Measurements from ENCODE around the gene C1QTNF6. TPM values are rescaled to one million over a fixed set of nuclear protein-coding genes. Genes with fewer than 3 reads are reported as not detected.

Gene C1QTNF6
- total RNA-seq, 2 donors from 2014 or later = 9.3 to 16.7 TPM

DNA sequence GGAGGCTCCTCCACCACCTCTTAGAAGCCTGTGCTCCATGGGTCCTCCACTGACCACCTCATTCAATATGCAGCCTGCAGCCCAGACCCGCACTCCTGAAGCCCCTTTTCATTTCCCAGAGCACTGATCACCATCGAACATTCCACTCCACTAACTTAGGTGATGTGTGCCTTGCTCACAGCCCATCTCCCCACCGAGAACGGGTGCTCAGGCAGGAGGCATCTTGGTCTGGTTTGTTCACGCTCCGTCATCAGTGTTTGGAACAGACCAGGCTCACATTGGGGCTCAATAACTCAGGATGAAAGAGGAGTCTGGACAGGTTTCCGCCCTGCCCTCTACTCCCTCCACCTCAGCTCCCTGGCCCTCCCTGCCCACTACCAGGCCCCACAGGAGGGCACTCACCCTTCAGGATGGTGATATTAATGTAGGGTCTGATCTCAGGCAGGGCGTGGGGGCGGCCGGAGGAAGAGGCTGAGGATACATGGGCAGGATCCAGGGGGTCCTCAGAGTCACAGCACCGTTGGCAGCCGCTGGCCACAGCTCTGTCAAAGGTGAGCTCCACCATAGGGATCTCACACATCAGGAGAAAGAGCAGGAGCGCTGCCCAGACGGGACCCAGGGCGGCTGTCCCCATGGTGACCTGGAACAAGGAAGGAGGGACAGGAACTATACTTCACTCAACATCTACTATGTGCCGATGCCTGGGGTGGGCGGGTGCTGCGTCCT lies 3.1 kb downstream of the C1QTNF6 start:
- H3K9ac ChIP-seq (ENCODE audit: low read depth in 2 of 2, low read length in 2 of 2) = no peak overlapping the region
- no peak for DNase-seq
- H3K4me1 ChIP-seq = peaks cover 16% of the 10 kb centered on the region
- intact Hi-C loops (cut with DNase I) = no loop called here
- H3K27me3 ChIP-seq = no peaks in the 10 kb centered on the region
- H3K4me3 ChIP-seq = no peak overlapping the region
- no peak overlapping the region for H3K27ac ChIP-seq
- TF ChIP-seq, protein P1, sequence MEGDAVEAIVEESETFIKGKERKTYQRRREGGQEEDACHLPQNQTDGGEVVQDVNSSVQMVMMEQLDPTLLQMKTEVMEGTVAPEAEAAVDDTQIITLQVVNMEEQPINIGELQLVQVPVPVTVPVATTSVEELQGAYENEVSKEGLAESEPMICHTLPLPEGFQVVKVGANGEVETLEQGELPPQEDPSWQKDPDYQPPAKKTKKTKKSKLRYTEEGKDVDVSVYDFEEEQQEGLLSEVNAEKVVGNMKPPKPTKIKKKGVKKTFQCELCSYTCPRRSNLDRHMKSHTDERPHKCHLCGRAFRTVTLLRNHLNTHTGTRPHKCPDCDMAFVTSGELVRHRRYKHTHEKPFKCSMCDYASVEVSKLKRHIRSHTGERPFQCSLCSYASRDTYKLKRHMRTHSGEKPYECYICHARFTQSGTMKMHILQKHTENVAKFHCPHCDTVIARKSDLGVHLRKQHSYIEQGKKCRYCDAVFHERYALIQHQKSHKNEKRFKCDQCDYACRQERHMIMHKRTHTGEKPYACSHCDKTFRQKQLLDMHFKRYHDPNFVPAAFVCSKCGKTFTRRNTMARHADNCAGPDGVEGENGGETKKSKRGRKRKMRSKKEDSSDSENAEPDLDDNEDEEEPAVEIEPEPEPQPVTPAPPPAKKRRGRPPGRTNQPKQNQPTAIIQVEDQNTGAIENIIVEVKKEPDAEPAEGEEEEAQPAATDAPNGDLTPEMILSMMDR (IDR thresholded peaks at IDR 0.05) = no peak
- no peaks in the 10 kb centered on the region for H3K9me3 ChIP-seq
- H3K36me3 ChIP-seq = no peaks in the 10 kb centered on the region

DNA sequence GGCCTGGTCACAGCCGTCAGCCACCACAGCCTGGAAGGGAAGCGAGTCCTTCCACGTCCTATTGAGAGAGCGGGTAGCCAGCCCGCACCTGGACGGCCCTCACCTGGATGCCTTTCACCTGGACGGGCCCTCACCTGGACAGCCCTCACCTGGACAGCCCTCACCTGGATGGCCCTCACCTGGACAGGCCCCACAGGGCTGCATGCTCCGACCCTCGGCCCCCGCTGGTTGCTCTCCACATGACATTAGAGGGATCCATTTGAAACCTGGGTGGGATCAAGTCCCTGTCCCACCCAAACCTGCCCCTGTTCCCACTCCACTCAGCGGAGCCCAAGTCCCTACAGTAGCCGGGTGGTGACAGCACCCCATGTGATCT lies 3.7 kb downstream of the C1QTNF6 start:
- intact Hi-C loops (cut with DNase I) = no loop called here
- TF ChIP-seq, protein P1 (IDR thresholded peaks at IDR 0.05) = no peak
- H3K4me3 ChIP-seq = no peak overlapping the region
- H3K36me3 ChIP-seq = no peaks in the 10 kb centered on the region
- no peaks in the 10 kb centered on the region for H3K27me3 ChIP-seq
- DNase-seq = no peak
- H3K9me3 ChIP-seq = no peaks in the 10 kb centered on the region
- H3K9ac ChIP-seq (ENCODE audit: low read depth in 2 of 2, low read length in 2 of 2) = no peak overlapping the region
- no peak overlapping the region for H3K27ac ChIP-seq
- H3K4me1 ChIP-seq = peaks cover 20% of the 10 kb centered on the region

DNA sequence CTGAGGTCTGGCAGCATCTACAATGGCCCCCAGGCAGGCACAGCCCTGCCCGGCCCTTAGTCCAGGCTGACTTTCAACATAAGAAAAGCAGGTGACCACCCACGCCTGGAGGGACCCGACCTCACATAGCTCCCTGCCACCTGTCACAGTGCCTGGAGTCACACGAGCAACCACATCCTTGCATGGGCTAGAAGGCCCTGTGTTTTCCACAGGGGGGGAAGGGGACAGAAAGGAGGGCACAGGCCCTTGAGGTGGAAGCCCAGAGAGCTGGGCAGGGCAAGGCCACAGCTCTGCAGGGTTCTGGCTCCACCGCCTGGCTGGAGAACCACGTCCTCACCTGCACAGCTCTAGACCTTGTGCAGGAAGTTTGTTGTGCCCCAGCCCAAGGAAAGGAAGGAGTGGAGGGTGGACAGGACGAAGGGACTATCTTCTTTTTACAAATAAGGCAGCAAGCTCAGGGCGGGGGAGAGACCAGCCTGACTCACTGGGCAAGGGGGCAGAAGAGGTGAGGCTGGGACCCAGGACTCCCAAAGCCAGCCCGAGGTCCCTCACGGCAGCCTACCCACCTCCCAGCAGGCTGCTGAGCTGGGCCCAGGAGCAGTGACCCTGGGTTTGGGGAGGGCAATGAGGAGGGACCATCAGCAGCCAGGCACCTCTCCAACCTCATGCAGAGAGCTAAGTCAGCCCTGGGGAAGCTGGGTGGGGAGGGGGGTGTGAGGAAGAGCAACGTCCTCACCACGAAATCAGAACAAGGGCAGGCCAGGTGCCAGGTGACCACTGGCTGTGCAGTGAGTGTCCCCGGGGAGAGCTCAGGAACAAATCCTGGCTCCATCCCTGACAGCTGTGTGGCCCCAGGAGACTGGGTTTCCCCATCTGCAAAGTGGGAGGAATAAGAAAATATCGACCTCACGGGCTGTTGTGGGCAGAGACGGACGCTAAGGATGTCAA lies 4.3 kb downstream of the C1QTNF6 start:
- Histone ChIP-seq H3K27me3 (no peaks in the 10 kb centered on the region), H3K9ac (ENCODE audit: low read depth in 2 of 2, low read length in 2 of 2) (no peak overlapping the region), H3K36me3 (no peaks in the 10 kb centered on the region), H3K9me3 (no peaks in the 10 kb centered on the region), H3K4me3 (no peak overlapping the region), H3K4me1 (peaks cover 26% of the 10 kb centered on the region), H3K27ac (no peak overlapping the region)
- DNase-seq = no peak
- TF ChIP-seq, protein P1 (IDR thresholded peaks at IDR 0.05) = no peak
- intact Hi-C loops (cut with DNase I) = no loop called here

DNA sequence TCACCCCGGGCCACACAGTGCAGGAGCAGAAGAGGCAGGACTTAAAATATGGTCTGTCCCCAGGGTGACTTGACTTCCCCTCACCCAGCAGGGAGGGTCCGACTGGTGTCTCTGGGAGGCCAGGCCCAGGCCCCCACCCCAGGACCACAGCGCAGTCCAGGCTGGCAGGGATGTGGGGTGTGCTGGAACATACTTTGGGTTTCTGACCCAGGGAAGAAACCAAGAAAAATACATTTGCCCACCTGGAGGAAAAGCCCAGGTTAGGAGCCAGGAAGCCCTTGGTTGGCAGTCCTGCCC lies 5.2 kb downstream of the C1QTNF6 start:
- no peak overlapping the region for H3K4me3 ChIP-seq
- H3K36me3 ChIP-seq = no peaks in the 10 kb centered on the region
- H3K9ac ChIP-seq (ENCODE audit: low read depth in 2 of 2, low read length in 2 of 2) = no peak overlapping the region
- H3K9me3 ChIP-seq = no peaks in the 10 kb centered on the region
- H3K27ac ChIP-seq = no peak overlapping the region
- H3K27me3 ChIP-seq = no peaks in the 10 kb centered on the region
- intact Hi-C loops (cut with DNase I) = no loop called here
- no peak for DNase-seq
- peaks cover 29% of the 10 kb centered on the region for H3K4me1 ChIP-seq
- TF ChIP-seq, protein P1 (IDR thresholded peaks at IDR 0.05) = no peak

DNA sequence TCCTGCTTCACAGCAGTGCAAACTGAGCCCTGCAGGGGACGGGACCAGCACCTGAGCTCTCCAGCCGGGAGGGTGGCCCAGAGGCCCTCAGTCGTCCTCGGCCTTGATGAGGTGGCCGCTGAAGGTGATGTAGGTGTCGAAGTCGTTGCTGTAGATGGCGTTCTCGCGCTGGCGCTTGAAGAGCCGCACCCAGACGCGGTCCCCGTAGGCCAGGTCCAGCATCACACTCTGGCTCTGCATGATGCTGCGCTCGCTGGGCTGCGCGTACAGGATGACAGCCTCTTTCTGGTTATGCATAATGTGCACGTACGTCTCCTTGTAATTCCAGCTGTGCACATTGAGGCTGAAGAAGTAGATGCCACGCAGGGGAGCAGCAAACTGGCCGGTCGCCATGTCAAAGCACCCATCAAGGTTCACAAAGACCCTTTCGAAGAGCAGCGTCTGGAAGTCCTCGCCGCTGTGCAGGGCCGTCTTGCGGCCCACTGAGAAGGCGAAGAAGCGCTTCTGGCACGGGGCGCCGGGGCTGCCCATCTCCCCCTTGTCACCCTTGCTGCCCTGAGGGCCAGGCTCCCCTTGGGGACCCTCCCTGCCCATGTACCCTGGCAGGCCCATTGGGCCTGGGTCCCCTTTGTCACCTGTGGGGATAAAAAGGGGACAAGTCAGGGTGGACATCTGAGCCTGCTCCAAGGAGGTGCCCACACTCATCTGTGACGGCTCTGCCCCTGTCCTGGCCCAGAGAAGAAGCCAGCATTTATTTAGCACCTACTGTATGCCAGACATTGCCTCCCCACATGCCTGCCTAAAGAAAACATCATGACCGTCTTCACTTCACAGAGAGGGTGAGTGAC lies 5.7 kb downstream of the C1QTNF6 start:
- intact Hi-C loops (cut with DNase I) = no loop called here
- Histone ChIP-seq H3K4me3 (no peak overlapping the region), H3K27me3 (no peaks in the 10 kb centered on the region), H3K27ac (no peak overlapping the region), H3K36me3 (no peaks in the 10 kb centered on the region), H3K9ac (ENCODE audit: low read depth in 2 of 2, low read length in 2 of 2) (no peak overlapping the region), H3K9me3 (no peaks in the 10 kb centered on the region), H3K4me1 (peaks cover 34% of the 10 kb centered on the region)
- TF ChIP-seq, protein P1 (IDR thresholded peaks at IDR 0.05) = no peak
- DNase-seq = no peak
